ENCODE results near the gene DACH1. TPM values are rescaled to one million over a fixed set of nuclear protein-coding genes. Genes with fewer than 3 reads are reported as not detected.

The DACH1 gene
- total RNA-seq, 1 experiment from 2014 or later, result not detected

GRCh38 chr13:71860547-71861138, 6.4 kb downstream of the DACH1 start:
- no peak for TF ChIP-seq EZH2phosphoT487 (IDR thresholded peaks at IDR 0.05; ENCODE audit: borderline replicate concordance)
- TF ChIP-seq ELF1 (IDR thresholded peaks at IDR 0.05; ENCODE audit: borderline replicate concordance, low read depth), result no peak
- TF ChIP-seq SRF (IDR thresholded peaks at IDR 0.05; ENCODE audit: low read depth), result no peak
- TF ChIP-seq SP1 (IDR thresholded peaks at IDR 0.05; ENCODE audit: low read depth), result no peak
- TF ChIP-seq CEBPB (IDR thresholded peaks at IDR 0.05; ENCODE audit: low read depth), result no peak
- TF ChIP-seq FOSL1 (IDR thresholded peaks at IDR 0.05; ENCODE audit: low read depth), result no peak
- TF ChIP-seq EZH2 (IDR thresholded peaks at IDR 0.05), result no peak
- no peak for TF ChIP-seq ATF3 (IDR thresholded peaks at IDR 0.05)
- TF ChIP-seq JUND (IDR thresholded peaks at IDR 0.05), result no peak
- no peak for TF ChIP-seq POLR2A (IDR thresholded peaks at IDR 0.05; ENCODE audit: borderline replicate concordance, extremely low read depth, insufficient read depth, insufficient read length)
- TF ChIP-seq EGR1 (IDR thresholded peaks at IDR 0.05; ENCODE audit: low read depth), result no peak
- TF ChIP-seq, protein P1, sequence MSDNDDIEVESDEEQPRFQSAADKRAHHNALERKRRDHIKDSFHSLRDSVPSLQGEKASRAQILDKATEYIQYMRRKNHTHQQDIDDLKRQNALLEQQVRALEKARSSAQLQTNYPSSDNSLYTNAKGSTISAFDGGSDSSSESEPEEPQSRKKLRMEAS (IDR thresholded peaks at IDR 0.05), result no peak
- no peak overlapping the region for H2AFZ ChIP-seq (ENCODE audit: low read depth, low read length, poor library complexity, severe bottlenecking)
- POLR2A ChIA-PET, result no interaction called here
- H4K20me1 ChIP-seq (ENCODE audit: insufficient read depth), result no peaks in the 10 kb centered on the region
- intact Hi-C loops (cut with micrococcal nuclease), result no loop called here
- RAD21 ChIA-PET (ENCODE audit: low non-redundant PET in 1 of 2, low total read pairs in 2 of 2, uncharacterized antibody in 2 of 2, unreplicated experiment in 2 of 2), result no interaction called here
- H3K27ac ChIP-seq (ENCODE audit: low read depth, low read length), result no peak overlapping the region
- H3K9me3 ChIP-seq (ENCODE audit: control insufficient read depth in 1 of 2, insufficient read depth in 1 of 2, low read depth in 1 of 2, low read length in 2 of 2), result no peaks in the 10 kb centered on the region
- H3K9me2 ChIP-seq (ENCODE audit: insufficient read depth), result no peaks in the 10 kb centered on the region
- no peak overlapping the region for H3K9ac ChIP-seq (ENCODE audit: low read length)
- no peak overlapping the region for H3K4me3 ChIP-seq (replicated peaks in 1 of 2; ENCODE audit: low read depth in 1 of 2, low read length in 2 of 2)
- DNase-seq (ENCODE audit: low read depth, low spot score) (no peak), ATAC-seq (no peak)
- CTCF ChIA-PET, result no interaction called here
- no peaks in the 10 kb centered on the region for H3K27me3 ChIP-seq (ENCODE audit: insufficient read depth, low read length)
- no TSS peak for BruUV-seq (replicated peaks)
- no peaks in the 10 kb centered on the region for H3K36me3 ChIP-seq (ENCODE audit: control insufficient read depth in 1 of 2, insufficient read depth in 2 of 2, low read length in 2 of 2)
- H3K4me1 ChIP-seq (ENCODE audit: control insufficient read depth in 1 of 2, insufficient read depth in 2 of 2, low read length in 2 of 2), result no peaks in the 10 kb centered on the region
- no peaks in the 10 kb centered on the region for H3K79me2 ChIP-seq (ENCODE audit: insufficient read depth, low read length)
- H3K4me2 ChIP-seq (ENCODE audit: low read length), result no peak overlapping the region

- Histone ChIP-seq H3K9me3 (ENCODE audit: control insufficient read depth in 1 of 2, insufficient read depth in 1 of 2, low read depth in 1 of 2, low read length in 2 of 2) (no peaks in the 10 kb centered on the region), H3K9me2 (ENCODE audit: insufficient read depth) (no peaks in the 10 kb centered on the region), H3K79me2 (ENCODE audit: insufficient read depth, low read length) (no peaks in the 10 kb centered on the region), H3K9ac (ENCODE audit: low read length) (no peak overlapping the region), H3K27ac (ENCODE audit: low read depth, low read length) (no peak overlapping the region), H3K4me1 (ENCODE audit: control insufficient read depth in 1 of 2, insufficient read depth in 2 of 2, low read length in 2 of 2) (no peaks in the 10 kb centered on the region), H3K36me3 (ENCODE audit: control insufficient read depth in 1 of 2, insufficient read depth in 2 of 2, low read length in 2 of 2) (no peaks in the 10 kb centered on the region), H3K27me3 (ENCODE audit: insufficient read depth, low read length) (no peaks in the 10 kb centered on the region), H4K20me1 (ENCODE audit: insufficient read depth) (no peaks in the 10 kb centered on the region), H3K4me3 (replicated peaks in 1 of 2; ENCODE audit: low read depth in 1 of 2, low read length in 2 of 2) (no peak overlapping the region), H3K4me2 (ENCODE audit: low read length) (no peak overlapping the region), H2AFZ (ENCODE audit: low read depth, low read length, poor library complexity, severe bottlenecking) (no peak overlapping the region)
- ChIA-PET CTCF (no interaction called here), RAD21 (ENCODE audit: low non-redundant PET in 1 of 2, low total read pairs in 2 of 2, uncharacterized antibody in 2 of 2, unreplicated experiment in 2 of 2) (no interaction called here), POLR2A (no interaction called here)
- intact Hi-C loops (cut with micrococcal nuclease), result no loop called here
- no peak for ATAC-seq
- BruUV-seq (replicated peaks), result no TSS peak
- TF ChIP-seq RAD21 (IDR thresholded peaks at IDR 0.05; ENCODE audit: low read depth), result no peak
- no peak for TF ChIP-seq EGR1 (IDR thresholded peaks at IDR 0.05; ENCODE audit: low read depth)
- TF ChIP-seq EZH2 (IDR thresholded peaks at IDR 0.05), result no peak
- no peak for TF ChIP-seq ELF1 (IDR thresholded peaks at IDR 0.05; ENCODE audit: borderline replicate concordance, low read depth)
- TF ChIP-seq, protein P1 (IDR thresholded peaks at IDR 0.05), result no peak
- TF ChIP-seq REST (IDR thresholded peaks at IDR 0.05; ENCODE audit: low read depth), result no peak
- DNase-seq (ENCODE audit: low read depth, low spot score), result no peak
Measured at GRCh38 chr13:71858647-71859046, 8.4 kb downstream of the DACH1 start.

Data from HCT116 (cell line).